ENCODE data around the gene NNMT. TPM values are rescaled to one million over a fixed set of nuclear protein-coding genes. Genes with fewer than 3 reads are reported as not detected.

The NNMT gene
- total RNA-seq, 1 experiment from 2014 or later, result 66.9 TPM

GRCh38 chr11:114260483-114260882 is 35.7 kb upstream of the NNMT start:
- no peak for DNase-seq (ENCODE audit: low read depth)
- in situ Hi-C loops (cut with HindIII; ENCODE audit: low pct_unique_long_range_greater_than_20kb, low sequenced_read_pairs), result no loop called here

DNA sequence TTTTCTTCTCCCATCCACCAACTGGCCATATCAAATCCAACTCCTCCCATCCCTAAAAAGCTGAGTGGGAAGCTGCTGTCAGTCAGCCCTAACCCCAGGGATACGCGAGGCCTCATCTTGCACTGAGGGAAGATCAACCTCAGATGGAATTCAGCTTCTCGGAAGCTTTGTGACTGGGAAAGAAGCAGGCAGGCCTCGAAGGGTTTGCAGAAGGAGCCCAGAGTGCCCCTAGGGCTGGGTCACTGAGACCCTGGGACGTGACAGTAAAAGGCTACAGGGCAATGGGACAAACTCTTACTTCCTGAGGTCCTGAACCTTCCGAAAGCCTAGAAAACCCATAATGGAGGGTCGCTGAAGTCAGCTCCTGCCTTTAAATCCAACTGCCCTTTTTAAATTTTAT is 34.4 kb upstream of the NNMT start:
- in situ Hi-C loops (cut with HindIII; ENCODE audit: low pct_unique_long_range_greater_than_20kb, low sequenced_read_pairs), result no loop called here
- no peak for DNase-seq (ENCODE audit: low read depth)

GRCh38 chr11:114262681-114263512 is 33.3 kb upstream of the NNMT start:
- in situ Hi-C loops (cut with HindIII; ENCODE audit: low pct_unique_long_range_greater_than_20kb, low sequenced_read_pairs), result no loop called here
- peak; percentile 27 for DNase-seq (ENCODE audit: low read depth)

GRCh38 chr11:114263513-114264170 is 32.6 kb upstream of the NNMT start:
- in situ Hi-C loops (cut with HindIII; ENCODE audit: low pct_unique_long_range_greater_than_20kb, low sequenced_read_pairs), result no loop called here
- DNase-seq (ENCODE audit: low read depth), result no peak

DNA sequence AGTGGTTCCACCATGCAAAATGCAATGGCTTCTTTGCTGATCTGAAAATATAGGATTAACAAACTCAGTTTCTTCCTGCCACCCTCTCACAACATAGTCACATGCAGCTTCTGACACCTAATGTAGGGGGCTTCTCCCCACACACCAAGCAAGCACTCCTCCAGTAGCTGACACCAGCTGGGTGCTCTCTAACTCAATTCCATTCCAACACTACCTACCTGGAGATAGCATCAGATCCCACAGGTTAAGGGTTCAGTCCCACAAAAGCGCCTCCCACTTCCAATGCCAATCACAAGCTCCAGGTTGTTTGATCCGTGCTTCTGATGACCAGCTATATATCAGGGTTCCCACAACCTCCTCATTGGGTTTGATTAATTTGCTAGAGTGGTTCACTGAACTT is 31.8 kb upstream of the NNMT start:
- DNase-seq (ENCODE audit: low read depth), result no peak
- in situ Hi-C loops (cut with HindIII; ENCODE audit: low pct_unique_long_range_greater_than_20kb, low sequenced_read_pairs), result no loop called here

- in situ Hi-C loops (cut with HindIII; ENCODE audit: low pct_unique_long_range_greater_than_20kb, low sequenced_read_pairs), result no loop called here
- DNase-seq (ENCODE audit: low read depth), result no peak
Measured at GRCh38 chr11:114265122-114265878, 30.9 kb upstream of the NNMT start.

DNA sequence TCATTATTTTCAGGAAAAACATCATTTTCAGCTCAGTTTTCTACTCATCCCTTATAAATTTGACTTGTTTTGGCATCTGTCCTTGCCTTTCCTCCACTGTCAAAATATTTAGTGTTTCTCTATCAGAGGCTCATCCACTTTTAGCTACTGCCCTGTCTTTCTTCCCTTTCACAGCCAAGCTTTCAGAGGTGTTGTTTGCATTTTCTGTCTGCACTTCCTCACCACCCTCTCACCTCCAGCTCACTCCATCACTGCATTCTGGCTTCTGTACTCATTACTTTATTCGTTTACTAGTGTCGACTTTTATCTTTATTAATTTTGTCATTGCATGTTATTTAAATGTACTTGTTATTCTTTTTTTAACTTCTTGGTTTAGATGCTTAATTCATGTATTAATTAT is 26.7 kb upstream of the NNMT start:
- in situ Hi-C loops (cut with HindIII; ENCODE audit: low pct_unique_long_range_greater_than_20kb, low sequenced_read_pairs), result no loop called here
- no peak for DNase-seq (ENCODE audit: low read depth)

DNA sequence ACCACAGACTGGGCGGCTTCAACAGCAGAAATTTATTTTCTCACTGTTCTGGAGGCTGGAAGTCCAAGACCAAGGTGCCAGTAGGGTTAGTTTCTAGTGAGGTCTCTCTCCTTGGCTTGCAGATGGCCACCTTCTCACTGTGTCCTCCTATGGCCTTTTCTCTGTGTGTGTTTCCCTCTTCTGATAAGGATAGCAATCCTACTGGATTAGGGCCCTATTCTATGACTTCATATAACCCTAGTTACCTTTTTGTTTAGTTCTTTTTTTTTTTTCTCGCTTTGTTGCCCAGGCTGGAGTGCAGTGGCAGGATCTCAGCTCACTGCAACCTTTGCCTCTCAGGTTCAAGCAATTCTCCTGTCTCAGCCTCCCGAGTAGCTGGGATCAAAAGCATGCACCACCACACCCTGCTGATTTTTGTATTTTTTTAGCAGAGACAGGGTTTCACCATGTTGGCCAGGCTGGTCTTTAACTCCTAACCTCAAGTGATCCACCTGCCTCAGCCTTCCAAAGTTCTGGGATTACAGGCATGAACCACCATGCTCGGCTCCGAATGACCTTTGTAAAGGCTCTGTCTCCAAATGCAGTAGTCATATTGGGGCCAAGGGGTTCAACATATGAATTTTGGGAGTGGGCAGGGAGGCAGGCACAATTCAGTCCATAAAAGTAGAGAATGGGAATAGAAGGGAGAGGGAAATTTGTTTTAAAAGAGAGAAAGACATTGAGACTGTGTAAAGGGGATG is 25.5 kb upstream of the NNMT start:
- in situ Hi-C loops (cut with HindIII; ENCODE audit: low pct_unique_long_range_greater_than_20kb, low sequenced_read_pairs), result no loop called here
- DNase-seq (ENCODE audit: low read depth), result no peak

DNA sequence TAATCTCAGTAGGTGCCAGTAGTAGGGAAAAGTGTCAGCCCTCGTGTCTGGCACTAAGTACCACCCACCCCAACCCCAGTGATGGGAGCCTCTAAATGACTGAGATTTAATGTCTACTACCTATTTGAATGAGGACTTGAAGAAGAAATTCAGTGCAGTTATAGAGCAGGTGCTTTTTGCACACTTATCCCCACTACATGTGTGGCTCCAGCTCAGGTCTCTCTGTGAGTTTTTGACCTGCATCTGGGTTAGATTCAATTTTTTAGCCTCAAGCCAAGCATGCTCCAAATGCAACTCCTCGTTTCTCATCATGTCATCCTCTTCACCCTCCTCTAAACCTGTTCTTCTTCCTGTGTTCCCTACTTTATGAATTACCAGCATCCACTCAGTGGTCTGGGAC is 24.9 kb upstream of the NNMT start:
- DNase-seq (ENCODE audit: low read depth), result no peak
- in situ Hi-C loops (cut with HindIII; ENCODE audit: low pct_unique_long_range_greater_than_20kb, low sequenced_read_pairs), result no loop called here

- in situ Hi-C loops (cut with HindIII; ENCODE audit: low pct_unique_long_range_greater_than_20kb, low sequenced_read_pairs), result no loop called here
Measured at GRCh38 chr11:114272311-114272710, 23.9 kb upstream of the NNMT start.

DNA sequence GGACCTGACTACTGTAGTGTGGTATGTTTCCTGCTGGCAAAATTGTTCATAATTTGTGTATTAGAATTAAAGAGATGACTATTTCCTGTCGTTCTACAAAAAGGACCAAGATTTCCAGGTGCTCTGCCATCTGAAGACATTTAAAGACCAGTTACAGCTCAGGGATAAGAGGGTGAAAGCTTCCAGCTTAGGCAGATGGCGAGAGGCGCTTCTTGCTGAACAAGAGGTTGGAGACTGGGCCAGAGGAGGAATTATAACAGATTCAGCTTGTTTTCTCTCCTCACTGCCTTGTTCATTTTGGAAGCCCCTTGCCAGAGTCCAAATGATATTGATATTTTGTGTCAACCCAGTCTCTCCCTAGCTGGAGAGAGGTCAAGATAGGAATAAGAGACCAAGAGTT is 23.1 kb upstream of the NNMT start:
- in situ Hi-C loops (cut with HindIII; ENCODE audit: low pct_unique_long_range_greater_than_20kb, low sequenced_read_pairs), result no loop called here
- no peak for DNase-seq (ENCODE audit: low read depth)

More at GRCh38 chr11:114272311-114272710, 23.9 kb upstream of the NNMT start:
- DNase-seq (ENCODE audit: low read depth), result no peak

DNA sequence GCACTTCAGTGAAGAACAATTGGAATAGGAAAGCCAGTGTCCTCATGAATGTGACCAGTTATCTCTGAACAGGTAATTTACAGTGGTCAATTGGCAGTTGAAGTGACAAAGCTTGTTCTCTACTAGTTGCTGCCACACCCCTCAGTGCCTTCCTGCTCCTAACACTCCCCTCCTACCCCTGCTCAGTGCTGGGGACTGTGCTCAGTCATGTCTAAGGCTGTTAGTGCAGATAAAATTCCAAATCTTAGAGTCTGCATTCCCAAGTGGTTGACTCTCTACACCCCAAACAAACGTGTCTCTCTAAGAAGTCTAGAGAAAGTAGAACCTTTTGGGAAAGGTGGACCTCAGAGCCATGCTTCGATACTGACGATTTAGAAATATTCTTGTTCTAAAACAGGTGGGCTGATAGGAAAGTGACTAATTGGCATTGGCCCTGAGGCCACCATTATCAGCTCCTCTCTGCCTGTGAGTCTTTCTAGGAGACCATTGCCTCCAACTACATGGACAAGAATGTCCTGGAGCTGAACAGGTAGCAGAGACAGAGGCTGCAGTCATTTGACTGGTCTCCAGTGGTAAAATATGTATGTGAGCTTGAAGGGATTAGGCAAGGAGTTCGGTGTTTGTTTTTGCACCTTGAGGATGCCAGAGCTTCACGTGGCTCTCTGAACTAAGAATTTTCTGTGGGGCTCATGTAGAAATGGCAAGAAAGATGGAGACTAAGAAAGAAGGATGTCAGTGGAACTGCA is 22.1 kb upstream of the NNMT start:
- in situ Hi-C loops (cut with HindIII; ENCODE audit: low pct_unique_long_range_greater_than_20kb, low sequenced_read_pairs), result no loop called here
- DNase-seq (ENCODE audit: low read depth), result no peak

DNA sequence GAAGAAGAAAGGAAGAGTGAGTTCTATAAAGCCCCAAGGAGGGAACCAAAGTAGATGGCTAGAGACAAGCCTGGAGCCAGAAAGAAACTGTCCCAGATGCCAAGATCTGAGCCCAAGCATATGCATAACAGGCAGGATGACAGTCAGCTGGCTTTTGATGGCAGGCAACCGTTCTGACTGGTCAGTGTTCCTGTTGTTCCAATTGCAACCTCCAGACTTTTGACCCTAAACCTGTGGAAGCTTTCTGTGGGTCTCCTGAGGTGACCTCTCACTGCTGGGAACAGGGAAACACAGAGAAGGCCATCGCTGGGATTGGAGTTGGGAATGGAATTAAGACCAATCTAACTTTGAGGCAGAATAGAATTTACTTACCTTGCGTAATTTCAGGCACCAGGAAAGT is 21.6 kb upstream of the NNMT start:
- in situ Hi-C loops (cut with HindIII; ENCODE audit: low pct_unique_long_range_greater_than_20kb, low sequenced_read_pairs), result no loop called here
- no peak for DNase-seq (ENCODE audit: low read depth)

DNA sequence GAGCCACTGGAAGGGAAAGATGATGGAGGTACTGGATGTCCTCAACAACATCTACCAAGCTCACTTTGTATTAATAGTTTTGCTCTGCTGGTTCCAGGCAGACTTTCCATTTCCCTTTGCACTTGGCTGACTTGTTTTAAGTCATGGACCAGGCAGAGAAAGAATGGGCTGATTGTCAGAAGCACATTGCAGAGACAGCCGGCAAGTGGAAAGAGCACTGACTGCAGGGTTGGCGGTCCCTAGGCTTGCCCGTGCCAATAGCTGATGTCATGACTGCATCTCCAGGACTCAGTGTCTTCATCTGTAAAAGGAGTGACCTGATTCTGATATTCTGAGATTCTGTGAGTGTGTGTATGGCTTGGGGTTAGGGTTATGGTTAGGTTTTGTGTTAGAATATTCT is 20.9 kb upstream of the NNMT start:
- in situ Hi-C loops (cut with HindIII; ENCODE audit: low pct_unique_long_range_greater_than_20kb, low sequenced_read_pairs), result no loop called here
- DNase-seq (ENCODE audit: low read depth), result no peak

- in situ Hi-C loops (cut with HindIII; ENCODE audit: low pct_unique_long_range_greater_than_20kb, low sequenced_read_pairs), result no loop called here
- no peak for DNase-seq (ENCODE audit: low read depth)
Measured at GRCh38 chr11:114276077-114276476, 20.1 kb upstream of the NNMT start.

GRCh38 chr11:114277637-114278341 is 18.4 kb upstream of the NNMT start:
- in situ Hi-C loops (cut with HindIII; ENCODE audit: low pct_unique_long_range_greater_than_20kb, low sequenced_read_pairs), result no loop called here

GRCh38 chr11:114278342-114279065 is 17.7 kb upstream of the NNMT start:
- in situ Hi-C loops (cut with HindIII; ENCODE audit: low pct_unique_long_range_greater_than_20kb, low sequenced_read_pairs), result no loop called here
- no peak for DNase-seq (ENCODE audit: low read depth)

More at GRCh38 chr11:114277637-114278341, 18.4 kb upstream of the NNMT start:
- DNase-seq (ENCODE audit: low read depth), result no peak

All from Caki2 (cell line).